HCT116 (cell line): Measurements from ENCODE around the gene RSPH9.

Experiments used
- CTCF ChIP-seq, 3 experiments: fragments of 200-600 bp in 1 of 3; sonication (generic) in 1 of 3; IDR thresholded peaks in 2 of 3; conservative IDR thresholded peaks in 1 of 3; 2 replicates each; pipeline ENCODE4 v1.5.1; 2012 to 2017; ENCODE audit warnings: low read depth in 2 of 3, low read length in 2 of 3, antibody characterized with exemption in 1 of 3, borderline replicate concordance in 1 of 3, control low read depth in 1 of 3, mild to moderate bottlenecking in 1 of 3, mixed read lengths in 1 of 3, mixed run types in 1 of 3, moderate library complexity in 1 of 3; ENCODE audit not compliant: insufficient read depth in 1 of 3
- EGR1 ChIP-seq: IDR thresholded peaks from 2 replicates; pipeline ENCODE4 v1.6.1; 2012; ENCODE audit warnings: low read depth
- POLR2A ChIP-seq: IDR thresholded peaks from 2 replicates; pipeline ENCODE4 v1.7.0; 2011; ENCODE audit warnings: borderline replicate concordance; ENCODE audit not compliant: insufficient read depth, insufficient read length; ENCODE audit errors: extremely low read depth
- POLR2AphosphoS5 ChIP-seq: IDR thresholded peaks from 2 replicates; pipeline ENCODE4 v1.6.1; 2011; ENCODE audit warnings: mild to moderate bottlenecking, low read depth, low read length, moderate library complexity

GRCh38 chr6:43716099-43716498 is 71.3 kb downstream of the RSPH9 start:
- no peak for TF ChIP-seq CTCF (IDR thresholded peaks at IDR 0.05 in 2 of 3, conservative IDR thresholded peaks at IDR 0.05 in 1 of 3; ENCODE audit: borderline replicate concordance in 1 of 3, insufficient read depth in 1 of 3, low read depth in 2 of 3, low read length in 2 of 3)
- TF ChIP-seq POLR2A, result no peak
- no peak for TF ChIP-seq POLR2AphosphoS5
- TF ChIP-seq EGR1, result no peak
